GM10847 (cell line): Measurements from ENCODE around the gene MBP.

Source experiments
- POLR2A ChIP-seq: IDR thresholded peaks from 2 replicates; pipeline ENCODE4 v1.6.1; 2011; ENCODE audit not compliant: insufficient read length; ENCODE audit errors: extremely low read depth

The MBP gene

GRCh38 chr18:77068321-77069312 is 64.0 kb downstream of the MBP start:
- no peak for TF ChIP-seq POLR2A

DNA sequence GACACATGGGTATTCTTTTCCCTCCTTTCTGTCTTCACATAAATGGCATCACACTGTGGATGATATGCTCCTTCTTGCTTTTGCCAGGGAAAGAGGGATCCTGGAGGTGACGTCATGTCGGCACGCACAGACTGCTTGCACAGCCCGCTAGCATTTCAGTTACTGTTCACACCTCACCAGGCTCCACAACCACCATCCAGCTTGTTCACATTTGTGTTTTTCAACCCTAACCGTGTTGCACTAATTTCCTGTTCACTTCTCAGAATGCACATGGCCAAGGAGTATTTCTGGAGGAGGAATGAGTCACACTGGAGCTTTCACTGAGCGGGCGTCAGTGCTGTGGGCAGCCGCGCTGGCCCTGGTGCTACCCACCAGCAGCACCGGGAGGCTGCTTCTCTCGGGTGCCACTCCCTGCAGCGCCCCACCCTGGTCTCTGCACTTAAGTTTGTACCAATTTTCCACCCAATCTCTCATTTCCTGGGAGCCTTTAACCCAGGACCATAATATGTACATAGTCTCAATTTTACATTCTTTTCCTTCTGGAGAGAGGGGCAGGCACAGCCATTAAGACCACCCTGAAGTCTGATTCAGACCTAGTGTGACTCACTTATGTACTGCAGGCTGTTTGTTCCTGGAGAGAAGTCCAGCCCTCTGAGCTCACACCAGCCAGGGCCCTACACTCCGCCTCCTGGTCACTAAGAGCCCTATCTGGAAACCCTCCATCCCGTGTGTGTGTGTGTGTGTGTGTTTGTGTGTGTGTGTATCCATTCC is 65.1 kb downstream of the MBP start:
- TF ChIP-seq POLR2A: no peak

DNA sequence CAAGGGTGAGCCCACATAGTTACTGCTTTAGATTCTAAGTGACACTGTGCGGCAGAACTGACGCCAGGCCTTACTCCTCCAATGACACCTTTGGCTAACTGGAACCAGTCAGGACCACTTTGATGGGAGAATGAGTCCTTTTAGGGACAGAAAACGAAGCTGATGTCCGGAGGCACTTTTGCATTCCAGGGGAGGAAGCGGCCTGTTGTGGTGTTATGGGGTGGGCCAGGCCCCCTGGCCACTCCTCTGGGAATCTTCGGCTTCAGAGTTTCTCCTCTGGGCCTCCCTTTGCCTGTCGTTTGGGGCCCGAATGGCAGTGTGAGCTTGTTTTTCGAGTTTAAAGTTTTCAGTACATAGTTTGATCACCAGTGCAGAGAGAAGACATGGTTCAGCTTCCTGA is 65.9 kb downstream of the MBP start:
- TF ChIP-seq POLR2A: no peak

DNA sequence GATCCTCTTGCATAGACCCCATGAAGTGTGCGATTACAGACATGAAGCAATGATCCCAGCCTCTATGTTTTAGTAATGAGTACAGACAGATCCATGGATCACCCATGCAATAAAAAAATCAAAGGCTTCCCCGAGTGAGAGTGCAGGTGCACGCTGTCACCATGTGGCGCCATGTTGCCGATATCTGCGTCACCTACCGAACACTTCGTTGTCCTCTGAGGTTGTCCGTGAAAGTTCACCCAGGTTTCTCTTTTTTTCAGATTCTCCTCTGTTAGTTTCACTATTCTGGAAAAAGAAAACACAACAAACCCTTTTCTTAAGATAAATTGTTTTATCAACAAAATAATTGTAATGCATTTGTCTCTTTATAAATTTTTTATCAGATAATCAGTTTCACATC is 66.5 kb downstream of the MBP start:
- TF ChIP-seq POLR2A: no peak

DNA sequence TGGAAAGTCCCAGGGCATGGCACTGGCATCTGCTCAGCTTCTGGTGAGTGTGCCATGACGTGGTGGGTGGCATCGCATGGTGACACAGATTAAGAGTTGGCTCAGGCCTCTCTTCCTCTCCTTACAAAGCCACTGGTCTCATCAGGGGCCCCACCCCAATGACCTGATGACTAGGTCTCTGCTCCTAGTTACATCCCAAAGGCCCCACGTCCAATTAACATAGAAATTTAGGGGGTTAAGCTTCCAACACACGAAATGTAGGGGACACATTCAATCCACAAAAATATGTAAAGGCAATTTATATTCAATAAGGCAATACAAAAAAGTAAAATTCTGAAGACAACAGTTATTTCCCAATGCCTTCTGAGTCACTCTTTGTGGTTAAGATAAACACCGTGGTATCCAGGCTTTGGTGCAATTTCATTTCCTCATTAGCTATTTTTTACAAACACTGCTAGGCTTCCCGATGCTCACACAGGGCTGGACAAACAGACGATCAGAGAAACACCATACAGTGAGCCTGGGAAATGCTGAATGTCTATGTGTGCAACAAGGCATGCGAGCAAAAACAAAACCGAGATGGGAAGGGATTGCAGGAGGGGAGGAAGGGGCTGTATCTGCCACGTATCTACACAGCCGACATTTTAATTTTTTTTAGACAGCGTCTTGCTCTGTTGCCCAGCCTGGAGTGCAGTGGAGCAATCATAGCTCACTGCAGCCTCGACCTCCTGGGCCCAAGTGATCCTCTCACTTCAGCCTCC is 67.2 kb downstream of the MBP start:
- TF ChIP-seq POLR2A: no peak

DNA sequence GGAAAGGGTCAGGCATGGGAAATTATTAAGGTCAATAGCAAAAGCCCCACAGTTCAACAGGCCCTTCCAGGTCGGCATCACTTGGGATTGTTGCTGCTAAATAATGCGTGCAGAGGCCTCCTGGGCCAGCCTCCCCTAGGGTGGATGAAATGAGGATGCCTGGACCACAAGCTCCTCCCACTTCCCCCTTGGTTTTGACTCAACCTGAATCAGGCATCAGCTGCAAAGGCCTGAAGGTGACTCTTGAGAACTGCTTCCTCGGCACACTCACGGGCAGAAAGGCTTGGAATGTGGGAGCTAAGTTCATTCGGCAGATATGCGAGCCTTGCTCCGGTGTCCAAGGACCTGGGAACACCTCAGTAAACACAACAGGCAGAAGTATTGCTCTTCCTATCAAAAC is 69.3 kb downstream of the MBP start:
- no peak for TF ChIP-seq POLR2A

- TF ChIP-seq POLR2A: no peak
Observed at GRCh38 chr18:77062518-77063003, 70.0 kb downstream of the MBP start.

- TF ChIP-seq POLR2A: no peak
Observed at GRCh38 chr18:77061946-77062517, 70.6 kb downstream of the MBP start.

DNA sequence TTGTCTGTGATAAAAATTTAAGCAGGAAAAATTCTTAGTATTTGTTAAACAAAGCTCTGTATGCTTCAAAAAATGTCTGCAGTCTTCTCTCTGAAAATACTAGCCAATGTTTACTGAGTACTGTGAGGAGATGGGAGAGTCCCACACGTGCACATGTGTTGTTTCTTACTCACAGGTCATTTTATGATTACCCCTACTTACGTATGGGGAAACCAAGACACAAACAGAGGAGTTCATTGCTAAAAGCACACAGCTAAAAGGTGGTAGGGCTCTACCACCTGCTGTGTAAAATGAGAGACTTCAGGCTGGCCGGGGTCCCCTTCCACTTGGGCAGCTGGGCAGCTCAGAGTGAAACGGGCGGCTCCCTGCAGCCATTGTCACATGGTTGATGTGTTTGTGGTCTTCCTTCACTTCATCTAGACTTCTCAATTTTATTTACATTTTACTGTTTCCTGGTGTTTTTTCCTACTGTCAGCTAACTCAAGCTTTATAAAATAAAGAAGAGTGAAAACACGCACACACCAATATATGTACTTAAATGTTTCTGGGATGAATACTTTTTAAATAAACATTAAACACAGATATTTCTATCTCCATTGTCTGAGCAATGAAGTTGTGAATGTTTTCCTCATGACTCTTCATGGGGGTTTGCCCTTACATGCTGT is 71.2 kb downstream of the MBP start:
- TF ChIP-seq POLR2A: no peak

DNA sequence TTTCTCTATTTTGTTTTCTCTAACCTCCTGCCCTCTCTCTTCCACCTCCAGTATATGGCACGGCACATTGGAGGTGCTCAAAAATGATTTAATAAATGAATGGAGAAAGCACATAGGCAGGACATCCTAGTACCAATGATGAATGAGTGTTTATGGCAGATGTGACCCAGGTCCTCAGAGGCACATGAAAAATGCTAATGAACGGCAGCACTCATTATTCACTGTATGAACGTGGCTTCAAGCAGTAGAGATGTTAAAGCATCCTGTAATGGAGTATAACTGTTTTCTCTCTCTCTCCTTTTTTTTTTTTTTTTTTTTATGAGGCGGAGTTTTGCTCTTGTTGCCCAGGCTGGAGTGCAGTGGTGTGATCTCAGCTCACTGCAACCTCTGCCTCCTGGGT is 72.4 kb downstream of the MBP start:
- TF ChIP-seq POLR2A: no peak

DNA sequence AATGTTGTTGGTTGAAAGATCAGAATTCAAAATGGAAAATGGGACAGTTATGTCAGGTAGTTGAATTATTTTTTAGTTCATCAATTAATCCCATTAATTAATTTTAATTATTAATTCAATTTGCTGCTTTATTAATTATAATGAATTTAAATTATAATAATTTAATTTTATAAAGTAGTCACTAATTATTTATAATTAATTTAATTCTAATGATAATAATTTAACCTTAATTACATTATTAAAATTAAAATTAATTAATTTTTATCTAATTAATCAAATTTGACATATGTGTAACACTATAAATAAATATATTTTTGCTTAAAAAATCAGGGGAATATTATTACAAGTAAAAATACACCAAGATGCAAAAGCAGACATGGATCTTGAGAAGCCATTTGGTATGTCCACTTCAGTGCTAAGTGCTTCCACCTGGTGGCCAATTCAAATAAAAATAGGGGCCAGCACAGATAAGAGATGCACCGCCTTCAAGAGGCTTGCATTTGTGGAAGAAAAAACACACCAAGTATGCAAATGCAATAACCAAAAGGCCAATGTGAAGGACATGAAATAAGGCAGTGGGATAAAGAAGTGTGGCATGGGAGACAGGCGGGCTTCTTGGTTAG is 73.2 kb downstream of the MBP start:
- TF ChIP-seq POLR2A: no peak

DNA sequence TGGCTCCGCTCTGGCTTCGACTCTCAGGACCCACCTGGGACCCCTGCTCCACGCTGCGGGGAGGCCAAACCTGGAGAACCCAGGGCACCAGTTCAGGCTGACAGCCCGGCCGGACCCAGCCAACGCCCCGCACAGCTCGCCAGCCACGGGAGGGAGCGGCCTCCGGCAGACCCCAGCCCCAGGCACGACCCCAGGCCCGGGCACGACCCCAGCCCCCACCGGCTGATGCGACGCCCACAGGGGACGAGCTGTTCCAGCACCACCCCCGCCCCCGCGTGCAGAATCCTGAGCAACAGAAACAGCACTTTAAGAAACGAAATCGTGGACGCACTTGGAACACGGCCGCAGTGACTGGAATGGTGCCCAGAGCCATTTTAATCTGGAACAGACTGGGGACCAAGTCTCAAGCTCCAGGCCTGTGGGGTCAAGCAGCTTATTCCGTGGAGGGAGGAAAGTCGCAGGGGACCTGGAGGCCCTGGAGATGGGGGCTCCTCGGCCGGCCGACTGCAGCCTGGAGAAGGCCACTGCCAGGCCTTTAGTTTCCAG is 74.2 kb downstream of the MBP start:
- no peak for TF ChIP-seq POLR2A

DNA sequence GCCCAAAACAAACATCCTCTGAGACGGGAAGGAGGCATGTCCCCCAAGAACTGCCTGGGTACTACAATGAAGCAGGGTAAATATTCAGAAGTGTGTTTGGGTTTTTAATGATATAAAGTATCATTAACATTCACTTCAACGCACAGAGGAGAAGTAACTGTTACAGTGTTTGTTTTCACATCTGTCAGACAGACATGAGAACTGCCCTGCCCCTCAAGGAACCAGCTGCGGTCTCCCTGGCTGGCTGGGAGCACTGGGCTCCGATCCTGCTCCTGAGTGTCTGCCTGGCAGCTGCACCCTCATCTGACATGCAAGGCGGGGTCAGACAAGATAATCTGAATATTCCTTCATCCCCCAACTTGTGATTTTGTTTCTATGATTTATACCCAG is 75.6 kb downstream of the MBP start:
- no peak for TF ChIP-seq POLR2A
